GM18526 (cell line): ENCODE data around the gene GART.

Source experiments
- POLR2A ChIP-seq: IDR thresholded peaks from 3 replicates; pipeline ENCODE4 v1.6.1; 2011; ENCODE audit not compliant: insufficient read length; ENCODE audit errors: extremely low read depth

Gene GART

DNA sequence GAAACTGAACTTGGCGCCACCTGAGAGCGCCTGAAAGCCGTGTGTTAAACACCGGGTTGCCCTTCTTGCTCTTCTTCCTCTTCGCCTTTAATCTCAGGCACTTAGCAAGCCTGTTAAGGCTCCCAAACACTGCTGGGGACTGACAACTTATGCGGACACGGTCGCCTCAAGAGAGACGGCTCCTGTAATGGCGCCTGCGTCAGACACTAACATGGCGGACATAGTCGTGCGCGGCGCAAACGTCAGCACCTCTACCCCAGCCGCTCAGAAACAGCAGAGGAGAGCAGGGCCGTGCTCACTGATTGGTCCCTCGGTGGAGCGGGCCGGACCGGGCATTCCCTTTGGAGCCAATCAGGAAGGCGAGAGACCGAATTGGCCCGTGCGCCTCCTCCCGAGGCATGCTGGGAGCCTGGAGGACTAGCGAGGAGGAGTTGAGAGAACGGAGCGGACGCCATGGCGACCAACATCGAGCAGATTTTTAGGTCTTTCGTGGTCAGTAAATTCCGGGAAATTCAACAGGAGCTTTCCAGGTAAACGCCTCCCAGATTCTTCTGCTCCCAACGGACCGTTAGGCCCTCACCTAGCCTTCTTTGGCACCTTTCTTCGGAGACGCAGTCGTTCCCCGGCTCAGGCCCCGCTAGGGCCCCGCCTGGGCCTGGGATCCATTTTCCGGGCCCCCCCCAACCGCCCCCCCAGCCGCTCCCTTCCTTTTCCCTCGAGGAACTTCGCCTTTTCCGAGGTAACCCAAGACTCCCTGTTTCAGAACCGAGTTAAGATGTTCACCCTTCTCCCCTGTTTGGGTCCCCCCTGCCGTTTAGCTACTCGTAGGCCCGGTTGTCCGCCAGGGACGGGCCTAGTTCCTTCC lies 955 bp upstream of the GART start, which contains the start of gene SON:
TSS of gene SON (plus strand) at position 399 of the 865 bp plus-strand sequence. CDS start at position 454, 55 bp downstream.
- peak; percentile 87 for TF ChIP-seq POLR2A

DNA sequence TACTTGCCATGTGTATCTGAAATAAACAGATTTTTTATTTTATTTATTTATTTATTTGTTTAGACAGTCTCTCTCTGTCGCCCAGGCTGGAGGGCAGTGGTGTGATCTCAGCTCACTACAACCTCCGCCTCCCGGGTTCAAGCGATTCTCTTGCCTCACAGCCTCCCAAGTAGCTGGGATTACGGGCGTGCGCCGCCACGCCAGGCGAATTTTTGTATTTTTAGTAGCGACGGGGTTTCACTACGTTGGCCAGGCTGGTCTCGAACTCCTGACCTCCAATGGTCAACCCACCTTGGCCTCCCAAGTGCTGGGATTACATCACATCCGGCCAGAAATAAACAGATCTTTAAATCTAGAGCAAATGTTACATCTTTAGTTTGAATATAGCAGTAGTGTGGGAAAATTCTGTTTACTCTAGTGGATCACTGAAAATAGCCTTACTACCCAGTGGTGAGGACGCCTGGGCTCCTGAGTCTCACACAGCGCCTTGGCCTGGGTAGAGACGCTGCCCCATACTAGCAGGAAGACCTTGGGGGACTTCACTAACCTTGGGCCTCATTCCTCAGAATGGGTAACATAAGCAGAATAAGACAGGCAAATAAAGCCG lies 709 bp downstream of the GART start:
- TF ChIP-seq POLR2A = no peak

DNA sequence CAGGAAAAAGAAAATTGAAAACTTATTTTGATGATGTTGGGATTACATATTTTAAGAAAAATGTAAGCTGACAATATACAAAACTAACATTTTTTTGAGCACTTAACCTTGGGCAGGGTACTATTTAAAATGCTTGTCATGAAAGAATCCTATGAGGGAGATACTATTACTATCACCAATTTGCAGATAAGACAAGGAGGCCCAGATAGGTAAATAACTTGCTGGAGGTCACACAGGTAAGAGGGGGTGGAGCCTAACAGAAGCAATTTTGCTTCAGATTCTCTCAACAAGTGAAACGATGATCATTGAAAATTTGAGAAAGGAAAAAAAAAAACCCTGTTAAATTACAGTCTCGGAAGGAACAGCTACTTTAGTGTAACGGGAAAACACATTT lies 1.2 kb downstream of the GART start:
- no peak for TF ChIP-seq POLR2A

DNA sequence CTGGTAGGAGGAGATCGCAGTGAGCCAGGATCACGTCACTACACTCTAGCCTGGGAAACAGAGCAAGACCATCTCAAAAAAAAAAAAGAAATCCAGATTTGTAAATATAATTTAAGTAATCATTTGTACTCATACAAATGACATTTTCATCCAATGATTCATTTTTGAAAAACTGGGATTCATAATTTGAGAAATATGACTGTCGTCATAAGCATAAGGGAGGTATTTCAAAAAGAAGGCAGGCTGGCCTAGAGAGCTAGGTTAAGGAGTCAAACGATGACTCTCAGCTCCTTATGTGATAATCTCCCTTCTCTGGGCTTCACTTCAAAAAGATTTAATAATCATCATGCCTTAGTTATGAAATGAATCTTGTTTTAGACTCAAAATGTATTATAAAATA lies 2.3 kb downstream of the GART start:
- no peak for TF ChIP-seq POLR2A

DNA sequence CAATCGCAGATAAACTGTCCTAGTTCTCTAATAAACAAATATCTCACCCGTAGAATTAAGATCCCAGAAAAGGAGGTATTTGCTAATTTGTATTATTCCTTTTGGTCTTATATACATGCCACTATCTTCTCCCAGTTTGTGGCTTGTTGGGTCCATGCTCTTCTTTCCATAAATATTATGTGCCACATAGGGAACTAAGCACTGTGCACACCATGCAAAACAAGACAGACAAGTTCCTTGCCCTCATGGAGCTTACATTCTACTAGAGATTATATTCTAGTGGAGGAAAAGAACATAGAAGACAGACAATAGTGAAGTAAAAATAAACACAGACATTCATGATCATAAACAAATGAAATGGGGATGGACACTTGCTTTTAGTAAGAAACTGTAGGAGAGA lies 4.7 kb downstream of the GART start:
- no peak for TF ChIP-seq POLR2A

DNA sequence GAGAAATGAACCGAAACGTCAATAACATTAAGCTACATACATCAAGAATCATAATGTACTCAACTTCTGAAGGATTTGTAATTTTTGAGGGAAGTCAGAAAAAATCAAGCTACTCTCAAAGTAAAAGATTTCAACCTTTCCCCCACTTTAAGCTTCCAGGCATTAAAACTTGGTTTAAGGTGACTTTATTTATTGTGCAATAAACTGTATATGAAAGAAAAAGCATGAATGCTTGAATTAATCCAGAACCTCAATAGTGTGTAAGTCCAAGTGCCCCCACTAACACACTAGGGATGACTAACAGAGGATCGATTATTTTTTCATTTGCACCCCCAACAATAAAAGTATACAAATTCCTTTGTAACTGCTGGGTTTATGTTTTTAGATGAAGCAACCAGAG lies 10.9 kb downstream of the GART start:
- no peak for TF ChIP-seq POLR2A

DNA sequence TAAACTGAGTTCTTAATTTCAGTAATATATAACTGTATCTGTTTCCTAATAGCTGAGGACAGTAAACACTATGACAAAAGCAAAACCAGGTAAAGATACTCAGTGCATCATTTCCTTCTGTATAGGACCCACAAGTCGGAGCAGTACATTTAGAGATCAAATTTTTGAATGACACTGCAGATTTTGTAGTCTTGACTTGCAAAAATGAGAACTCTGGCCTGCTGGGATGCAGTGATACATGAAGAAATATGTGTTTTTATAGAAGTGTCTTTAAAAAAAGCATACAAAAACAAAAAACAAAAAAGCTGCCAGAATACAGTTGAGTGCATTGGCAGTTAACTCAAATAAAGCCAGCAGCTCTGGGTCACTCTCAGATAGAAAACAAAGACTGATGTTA lies 19.0 kb downstream of the GART start:
- no peak for TF ChIP-seq POLR2A

DNA sequence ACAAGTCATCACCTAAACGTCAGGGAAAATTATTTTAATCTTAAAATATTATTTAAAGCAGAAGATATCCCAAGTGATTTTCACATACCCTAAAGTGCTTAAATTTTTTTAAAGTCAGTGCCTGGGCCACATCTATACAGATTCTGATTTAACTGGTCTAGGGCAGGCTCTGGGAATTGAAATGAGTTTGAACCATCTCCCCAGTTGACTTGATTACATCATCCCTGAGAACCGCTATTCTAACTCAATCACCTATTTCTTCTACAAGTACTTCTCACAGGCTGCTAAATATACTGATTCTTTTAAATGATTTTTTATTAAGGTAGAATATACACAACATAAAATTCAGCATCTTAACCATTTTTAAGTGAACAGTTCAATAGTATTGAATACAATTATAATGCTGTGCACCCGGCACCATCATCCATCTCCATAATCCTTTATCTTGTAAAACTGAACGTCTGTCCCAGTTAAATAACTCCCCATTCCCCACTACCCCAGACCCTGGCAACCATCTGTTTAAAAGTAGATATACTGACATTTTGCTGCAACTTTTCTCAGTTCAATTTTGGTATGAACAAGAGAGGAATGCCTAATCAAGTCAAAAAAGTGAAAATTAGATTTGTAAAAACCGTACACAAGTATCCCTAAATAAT lies 19.5 kb downstream of the GART start:
- no peak for TF ChIP-seq POLR2A

DNA sequence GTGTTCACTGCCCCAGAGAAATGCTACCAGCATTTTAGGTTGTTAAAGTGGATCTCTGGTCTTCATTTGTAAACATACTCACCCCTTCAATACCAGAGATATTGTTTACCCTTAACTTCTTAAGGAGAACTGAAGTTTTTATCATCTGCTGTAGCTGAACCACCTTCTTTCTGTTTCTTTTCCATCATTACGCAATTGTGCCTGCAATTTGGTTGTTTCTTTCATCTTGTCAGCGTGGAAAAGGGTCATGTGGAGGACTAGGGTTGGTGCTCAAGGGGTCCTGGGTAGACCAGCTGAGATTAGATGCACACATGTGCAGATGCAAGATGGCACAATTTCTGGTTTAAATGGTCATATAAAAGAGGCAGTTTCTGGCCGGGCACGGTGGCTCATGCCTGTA lies 23.0 kb downstream of the GART start:
- no peak for TF ChIP-seq POLR2A

DNA sequence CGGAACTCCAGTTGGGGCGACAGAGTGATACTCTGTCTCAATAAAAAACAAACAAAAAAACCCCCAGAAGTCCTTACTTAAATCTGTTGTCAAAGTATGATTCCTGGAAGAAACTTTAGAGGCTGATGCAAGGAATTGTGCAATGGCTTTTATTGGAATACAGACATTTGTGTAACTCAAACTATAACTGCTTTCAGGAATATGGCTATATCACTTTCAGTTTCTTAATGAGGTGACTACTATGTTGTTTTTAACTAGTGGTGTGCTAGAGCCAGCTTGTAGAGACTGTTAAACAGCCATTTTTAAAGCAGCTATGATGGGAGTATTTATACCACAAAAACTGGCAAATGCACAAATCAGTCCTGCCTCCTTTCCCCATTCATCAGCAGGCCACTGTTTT lies 27.7 kb downstream of the GART start:
- no peak for TF ChIP-seq POLR2A

DNA sequence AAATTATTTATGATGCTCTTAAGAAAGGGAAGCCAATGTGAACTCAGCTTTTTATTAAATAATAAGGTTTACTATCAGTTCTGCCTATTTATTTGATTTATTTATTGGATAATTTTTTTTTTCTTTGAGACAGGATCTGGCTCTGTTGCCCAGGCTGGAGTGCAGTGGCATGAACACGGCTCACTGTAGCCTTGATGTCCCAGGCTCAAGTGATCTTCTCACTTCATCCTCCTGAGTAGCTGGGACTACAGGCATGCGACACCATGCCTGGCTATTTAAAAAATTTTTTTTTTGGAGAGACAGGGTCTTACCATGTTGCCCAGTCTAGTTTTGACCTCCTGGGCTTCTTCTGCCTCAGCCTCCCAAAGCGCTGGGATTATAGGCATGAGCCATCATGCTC lies 29.4 kb downstream of the GART start:
- no peak for TF ChIP-seq POLR2A

DNA sequence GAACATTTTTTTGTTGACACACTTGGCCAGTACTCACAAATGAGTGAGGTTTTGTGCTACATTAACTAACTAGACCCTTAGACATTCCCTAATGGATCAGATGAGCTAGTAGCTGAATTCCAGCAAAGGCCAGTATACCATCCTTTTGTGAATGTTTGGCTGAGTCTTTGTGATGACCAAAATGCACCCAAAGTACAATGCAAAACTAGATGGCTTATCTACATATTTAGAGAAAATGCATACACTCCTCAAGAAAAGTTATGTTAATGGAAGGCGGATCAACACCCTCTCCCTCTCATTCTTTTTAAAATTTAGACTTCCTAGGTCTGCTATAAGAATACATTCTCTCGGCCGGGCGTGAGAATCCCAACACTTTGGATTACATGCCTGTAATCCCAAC lies 30.3 kb downstream of the GART start:
- no peak for TF ChIP-seq POLR2A

DNA sequence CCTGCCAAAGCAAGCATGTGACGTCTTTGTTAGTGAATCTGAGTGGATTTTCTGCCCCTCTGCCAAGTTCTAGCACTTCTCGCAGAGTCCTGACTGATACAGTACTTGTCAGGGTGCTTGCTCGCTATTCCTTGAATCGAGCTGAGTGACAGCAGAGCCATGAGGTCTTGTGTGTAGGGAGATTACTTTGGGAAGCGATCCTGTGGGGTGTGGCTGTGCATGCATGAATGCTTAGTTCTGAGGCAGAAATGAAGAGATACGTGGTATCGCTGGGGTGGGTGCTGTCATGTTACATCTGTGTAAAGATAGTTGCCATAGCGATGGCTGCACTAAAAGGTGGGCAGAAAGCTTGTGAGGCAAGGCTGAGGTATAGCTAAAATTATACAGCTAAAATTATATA lies 31.1 kb downstream of the GART start:
- no peak for TF ChIP-seq POLR2A

DNA sequence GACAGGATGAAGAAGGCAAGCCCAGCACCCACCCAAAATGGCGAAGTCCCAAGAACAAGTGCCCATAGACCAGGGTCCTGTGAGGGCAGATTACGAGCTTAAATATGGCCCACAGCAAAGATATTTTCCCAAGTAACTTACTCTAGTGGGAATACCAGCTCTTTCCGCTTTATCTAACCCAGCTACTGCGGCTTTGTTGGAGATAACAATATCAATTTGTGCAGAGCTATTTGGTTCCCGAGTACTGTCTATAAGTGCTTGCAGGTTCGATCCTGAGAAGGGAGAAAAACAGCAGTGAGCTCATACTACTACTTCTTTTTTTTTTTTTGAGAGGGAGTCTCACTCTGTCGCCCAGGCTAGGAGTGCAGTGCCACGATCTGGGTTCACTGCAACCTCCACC lies 36.1 kb downstream of the GART start:
- no peak for TF ChIP-seq POLR2A

DNA sequence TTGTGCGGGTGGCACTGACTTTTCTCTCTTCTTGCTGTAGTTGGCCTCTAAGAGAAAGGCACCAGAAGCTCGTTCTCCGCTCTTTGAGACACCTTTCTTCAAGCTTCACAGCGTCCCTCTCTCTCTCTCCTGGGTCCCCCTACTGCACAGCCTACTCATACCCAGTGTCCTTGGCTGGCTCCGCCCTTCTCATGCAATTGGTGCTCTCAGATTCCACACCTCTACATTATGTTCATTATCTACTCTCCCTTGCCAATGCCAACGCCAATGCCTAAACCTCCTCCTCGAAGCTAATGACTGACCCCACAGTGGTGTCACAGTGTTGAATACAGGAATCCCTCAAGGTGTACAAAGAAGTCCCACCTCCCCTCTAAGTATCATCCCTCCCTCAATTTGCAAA lies 45.6 kb downstream of the GART start:
- TF ChIP-seq POLR2A = no peak

DNA sequence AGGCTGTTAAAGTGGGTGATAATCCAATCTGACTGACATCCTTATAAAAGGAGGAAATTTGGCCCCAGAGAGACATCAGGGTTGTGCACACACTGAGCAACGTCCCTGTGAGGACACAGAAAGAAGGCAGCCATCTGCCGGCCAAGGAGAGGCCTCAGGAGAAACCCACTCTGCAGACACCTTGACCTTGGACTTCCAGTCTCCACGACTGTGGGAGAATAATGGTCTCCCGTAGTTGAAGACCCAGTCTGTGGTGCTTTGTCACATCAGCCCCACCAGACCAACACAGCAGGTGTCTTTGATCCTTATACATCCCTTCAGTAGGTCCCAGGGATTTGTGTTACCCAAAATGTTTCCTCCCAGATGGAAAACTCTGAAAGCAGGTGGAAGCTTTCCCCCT lies 46.2 kb downstream of the GART start:
- TF ChIP-seq POLR2A = no peak
